ENCODE data around the gene TMOD2. TPM values are rescaled to one million over a fixed set of nuclear protein-coding genes. Genes with fewer than 3 reads are reported as not detected.
A peak's percentile ranks its signal among the peaks of the same experiment; 100 is the strongest.

Gene TMOD2
- total RNA-seq, 1 experiment from 2014 or later = 5.7 TPM

- ChIA-PET POLR2A (interaction anchor here (1.1 kb wide), 1 partner anchor 9 kb away, joined by 6 read pairs; the partner anchor contains the start of gene TMOD3), CTCF (interaction anchor here (1.1 kb wide), 1 partner anchor 50 kb away, joined by 4 read pairs; no protein-coding TSS in a partner anchor), RAD21 (ENCODE audit: low non-redundant PET in 1 of 2, low total read pairs in 2 of 2, uncharacterized antibody in 2 of 2, unreplicated experiment in 2 of 2) (no interaction called here)
- BruUV-seq (replicated peaks) = no TSS peak
- no peaks in the 10 kb centered on the region for H3K9me3 ChIP-seq (ENCODE audit: control insufficient read depth in 1 of 2, insufficient read depth in 1 of 2, low read depth in 1 of 2, low read length in 2 of 2)
- TF ChIP-seq ZBTB33 (IDR thresholded peaks at IDR 0.05; ENCODE audit: extremely low read depth, insufficient replicate concordance, low read length) (no peak), YY1 (IDR thresholded peaks at IDR 0.05; ENCODE audit: extremely low read depth, insufficient replicate concordance, low read depth, low read length) (no peak), RAD21 (IDR thresholded peaks at IDR 0.05; ENCODE audit: low read depth) (no peak), SP1 (IDR thresholded peaks at IDR 0.05; ENCODE audit: low read depth) (no peak), JUND (IDR thresholded peaks at IDR 0.05) (no peak), CEBPB (IDR thresholded peaks at IDR 0.05; ENCODE audit: low read depth) (no peak), POLR2A (IDR thresholded peaks at IDR 0.05; ENCODE audit: borderline replicate concordance, extremely low read depth, insufficient read depth, insufficient read length) (no peak), EZH2 (IDR thresholded peaks at IDR 0.05) (no peak), SIN3A (IDR thresholded peaks at IDR 0.05; ENCODE audit: low read depth) (no peak), CBX3 (IDR thresholded peaks at IDR 0.05; ENCODE audit: low read depth) (no peak), TCF7L2 (IDR thresholded peaks at IDR 0.05; ENCODE audit: borderline replicate concordance, extremely low read depth, insufficient read depth, insufficient read length) (no peak), REST (IDR thresholded peaks at IDR 0.05; ENCODE audit: low read depth) (no peak), FOSL1 (IDR thresholded peaks at IDR 0.05; ENCODE audit: low read depth) (no peak), CTCF (IDR thresholded peaks at IDR 0.05 in 2 of 3, conservative IDR thresholded peaks at IDR 0.05 in 1 of 3; ENCODE audit: borderline replicate concordance in 1 of 3, insufficient read depth in 1 of 3, low read depth in 2 of 3, low read length in 2 of 3) (no peak)
- H3K4me2 ChIP-seq (ENCODE audit: low read length) = no peak overlapping the region
- no peaks in the 10 kb centered on the region for H3K27me3 ChIP-seq (ENCODE audit: insufficient read depth, low read length)
- no peaks in the 10 kb centered on the region for H4K20me1 ChIP-seq (ENCODE audit: insufficient read depth)
- no peak for ATAC-seq
- H3K79me2 ChIP-seq (ENCODE audit: insufficient read depth, low read length) = peaks cover 99% of the 10 kb centered on the region
- DNase-seq (ENCODE audit: low read depth, low spot score) = no peak
- no peaks in the 10 kb centered on the region for H3K36me3 ChIP-seq (ENCODE audit: control insufficient read depth in 1 of 2, insufficient read depth in 2 of 2, low read length in 2 of 2)
- no peak overlapping the region for H2AFZ ChIP-seq (ENCODE audit: low read depth, low read length, poor library complexity, severe bottlenecking)
- H3K4me1 ChIP-seq (ENCODE audit: control insufficient read depth in 1 of 2, insufficient read depth in 2 of 2, low read length in 2 of 2) = peaks cover 60 to 64% of the 10 kb centered on the region in 2 experiments
- no peaks in the 10 kb centered on the region for H3K9me2 ChIP-seq (ENCODE audit: insufficient read depth)
- H3K27ac ChIP-seq (ENCODE audit: low read depth, low read length) = peak overlapping the region; percentile 3; the same call in 1 of the 2 replicates
- H3K9ac ChIP-seq (ENCODE audit: low read length) = no peak overlapping the region
- intact Hi-C loops (cut with micrococcal nuclease) = no loop called here
- no peak overlapping the region for H3K4me3 ChIP-seq (replicated peaks in 1 of 2; ENCODE audit: low read depth in 1 of 2, low read length in 2 of 2)
Observed at GRCh38 chr15:51838270-51838669, 86.9 kb downstream of the TMOD2 start.
